HG03196 (cell line): Measurements from ENCODE around the gene MCM8.

Experiments
- ATAC-seq: cut with Tn5 transposase; IDR thresholded peaks from one replicate; pipeline ENCODE4 v1.9.1; 2021; ENCODE audit not compliant: unreplicated experiment

The MCM8 gene

GRCh38 chr20:6040540-6040939 is 90.1 kb downstream of the MCM8 start:
- no peak for ATAC-seq

GRCh38 chr20:6040958-6041807 is 90.7 kb downstream of the MCM8 start:
- ATAC-seq, result no peak

GRCh38 chr20:6041808-6042265 is 91.4 kb downstream of the MCM8 start:
- no peak for ATAC-seq

- ATAC-seq, result no peak
Observed at GRCh38 chr20:6044115-6044514, 93.7 kb downstream of the MCM8 start.

- ATAC-seq, result no peak
Observed at GRCh38 chr20:6045566-6045965, 95.1 kb downstream of the MCM8 start.

GRCh38 chr20:6046432-6046831 is 96.0 kb downstream of the MCM8 start:
- ATAC-seq, result no peak

GRCh38 chr20:6048391-6048790 is 97.9 kb downstream of the MCM8 start:
- no peak for ATAC-seq
